ENCODE measurements around the gene BANP.
"Not testable (repeated sequence)": the region's sequence is repeated elsewhere in the genome, so short reads cannot be mapped to it uniquely, and the experiment has no call there.

BANP gene

GRCh38 chr16:88002211-88002610 is 51.0 kb downstream of the BANP start:
- no peak for DNase-seq

- DNase-seq: no peak
Measured at GRCh38 chr16:88002749-88003148, 51.5 kb downstream of the BANP start.

- no peak for DNase-seq
Measured at GRCh38 chr16:88003316-88003715, 52.1 kb downstream of the BANP start.

- no peak for DNase-seq
Measured at GRCh38 chr16:88003736-88004135, 52.5 kb downstream of the BANP start.

GRCh38 chr16:88004391-88004790 is 53.2 kb downstream of the BANP start:
- no peak for DNase-seq

GRCh38 chr16:88005181-88005581 is 53.9 kb downstream of the BANP start:
- DNase-seq: peak; percentile 6

- no peak for DNase-seq
Measured at GRCh38 chr16:88005968-88006367, 54.7 kb downstream of the BANP start.

- DNase-seq: no peak
Measured at GRCh38 chr16:88007321-88007731, 56.1 kb downstream of the BANP start.

- no peak for DNase-seq
Measured at GRCh38 chr16:88008840-88009239, 57.6 kb downstream of the BANP start.

- no peak for DNase-seq
Measured at GRCh38 chr16:88009563-88010342, 58.5 kb downstream of the BANP start.

- DNase-seq: no peak
Measured at GRCh38 chr16:88010343-88010967, 59.2 kb downstream of the BANP start.

- no peak for DNase-seq
Measured at GRCh38 chr16:88010968-88011483, 59.8 kb downstream of the BANP start.

- DNase-seq: no peak
Measured at GRCh38 chr16:88012360-88012759, 61.1 kb downstream of the BANP start.

- no peak for DNase-seq
Measured at GRCh38 chr16:88013091-88013609, 61.9 kb downstream of the BANP start.

- DNase-seq: no peak
Measured at GRCh38 chr16:88013766-88014251, 62.6 kb downstream of the BANP start.

GRCh38 chr16:88014252-88014781 is 63.1 kb downstream of the BANP start:
- no peak for DNase-seq

- no peak for DNase-seq
Measured at GRCh38 chr16:88014954-88015805, 63.9 kb downstream of the BANP start.

GRCh38 chr16:88015806-88016140 is 64.5 kb downstream of the BANP start:
- no peak for DNase-seq

- not testable (repeated sequence) for DNase-seq
Measured at GRCh38 chr16:88016386-88016785, 65.2 kb downstream of the BANP start.

- DNase-seq: no peak
Measured at GRCh38 chr16:88016964-88017363, 65.7 kb downstream of the BANP start.

- no peak for DNase-seq
Measured at GRCh38 chr16:88017587-88018101, 66.4 kb downstream of the BANP start.

GRCh38 chr16:88018382-88018781 is 67.1 kb downstream of the BANP start:
- not testable (repeated sequence) for DNase-seq

All from GF-D8 (cell line).